MM.1S (cell line): ENCODE results near the gene PAXX.

Experiments used
- DNase-seq: peaks from one replicate; pipeline ENCODE4 v3.0.0-alpha.2; 2015
- H2AFZ ChIP-seq: fragments of 300-600 bp; sonication (generic); 2 replicates; pipeline ENCODE4 v1.6.0; 2016; ENCODE audit warnings: antibody characterized with exemption, low read length
- H3F3A ChIP-seq: fragments of 300-600 bp; sonication (generic); 2 replicates; pipeline ENCODE4 v1.6.1; 2016; ENCODE audit warnings: mild to moderate bottlenecking, antibody characterized with exemption, low read length, moderate library complexity, mixed read lengths; ENCODE audit not compliant: insufficient read depth
- H3K27ac ChIP-seq: fragments of 300-600 bp; sonication (generic); 2 replicates; pipeline ENCODE4 v1.5.1; 2016; ENCODE audit warnings: mild to moderate bottlenecking, low read length
- H3K27me3 ChIP-seq: fragments of 300-600 bp; sonication (generic); replicated peaks from 2 replicates; pipeline ENCODE4 v1.6.0; 2016; ENCODE audit warnings: low read length; ENCODE audit not compliant: insufficient read depth
- H3K36me3 ChIP-seq: fragments of 300-600 bp; sonication (generic); replicated peaks from 2 replicates; pipeline ENCODE4 v1.6.1; 2016; ENCODE audit warnings: mild to moderate bottlenecking, low read length, mixed read lengths; ENCODE audit not compliant: insufficient read depth
- H3K4me1 ChIP-seq: fragments of 300-600 bp; sonication (generic); 2 replicates; pipeline ENCODE4 v1.6.1; 2016; ENCODE audit warnings: low read length, mixed read lengths
- H3K4me2 ChIP-seq: fragments of 300-600 bp; sonication (generic); 2 replicates; pipeline ENCODE4 v1.6.0; 2016; ENCODE audit warnings: low read depth, low read length
- H3K4me3 ChIP-seq: fragments of 300-600 bp; sonication (generic); 2 replicates; pipeline ENCODE4 v1.5.1; 2016; ENCODE audit warnings: low read length, mixed read lengths
- H3K79me2 ChIP-seq: fragments of 300-600 bp; sonication (generic); 2 replicates; pipeline ENCODE4 v1.6.1; 2016; ENCODE audit warnings: mixed run types, low read length, mixed read lengths
- H3K9ac ChIP-seq: fragments of 300-600 bp; sonication (generic); 2 replicates; pipeline ENCODE4 v1.6.1; 2016; ENCODE audit warnings: low read length, mixed read lengths
- H3K9me2 ChIP-seq: fragments of 300-600 bp; sonication (generic); replicated peaks from 2 replicates; pipeline ENCODE4 v1.6.1; 2016; ENCODE audit warnings: mild to moderate bottlenecking, low read length, mixed read lengths; ENCODE audit not compliant: insufficient read depth
- H3K9me3 ChIP-seq: fragments of 300-600 bp; sonication (generic); replicated peaks from 2 replicates; pipeline ENCODE4 v1.6.1; 2016; ENCODE audit warnings: mild to moderate bottlenecking, low read length, mixed read lengths; ENCODE audit not compliant: insufficient read depth
- H4K20me1 ChIP-seq: fragments of 300-600 bp; sonication (generic); 2 replicates; pipeline ENCODE4 v1.6.1; 2016; ENCODE audit warnings: mild to moderate bottlenecking, low read length, moderate library complexity, mixed read lengths; ENCODE audit not compliant: insufficient read depth
- CTCF ChIP-seq: fragments of 300-600 bp; sonication (generic); IDR thresholded peaks from 2 replicates; pipeline ENCODE4 v1.5.1; 2016; ENCODE audit warnings: antibody characterized with exemption, low read length, mixed read lengths
- EZH2 ChIP-seq: fragments of 300-600 bp; sonication (generic); optimal IDR thresholded peaks from 2 replicates; pipeline ENCODE3; 2017; ENCODE audit warnings: low read depth, mild to moderate bottlenecking, antibody characterized with exemption, low read length, mixed read lengths
- EZH2phosphoT487 ChIP-seq: fragments of 300-600 bp; sonication (generic); IDR thresholded peaks from 2 replicates; pipeline ENCODE4 v1.6.1; 2018; ENCODE audit warnings: antibody characterized with exemption, low read length

The PAXX gene

GRCh38 chr9:136958473-136958872, 33.7 kb upstream of the PAXX start:
- H3K4me1 ChIP-seq, result no peaks in the 10 kb centered on the region
- no peak overlapping the region for H3K4me3 ChIP-seq
- no peak overlapping the region for H3K9ac ChIP-seq
- no peak overlapping the region for H3K4me2 ChIP-seq
- TF ChIP-seq EZH2 (no peak), EZH2phosphoT487 (no peak), CTCF (no peak)
- H3K27me3 ChIP-seq, result peaks cover 88% of the 10 kb centered on the region
- no peak for DNase-seq
- H3K79me2 ChIP-seq, result no peaks in the 10 kb centered on the region
- no peaks in the 10 kb centered on the region for H4K20me1 ChIP-seq
- no peaks in the 10 kb centered on the region for H3K36me3 ChIP-seq
- no peaks in the 10 kb centered on the region for H3K9me3 ChIP-seq
- no peaks in the 10 kb centered on the region for H3F3A ChIP-seq
- no peaks in the 10 kb centered on the region for H3K9me2 ChIP-seq
- no peak overlapping the region for H2AFZ ChIP-seq
- no peak overlapping the region for H3K27ac ChIP-seq

GRCh38 chr9:136958898-136959850, 33.0 kb upstream of the PAXX start:
- Histone ChIP-seq H3F3A (no peaks in the 10 kb centered on the region), H4K20me1 (no peaks in the 10 kb centered on the region), H3K9ac (no peak overlapping the region), H3K79me2 (no peaks in the 10 kb centered on the region), H3K4me3 (no peak overlapping the region), H3K4me1 (no peaks in the 10 kb centered on the region), H3K27me3 (peaks cover 84% of the 10 kb centered on the region), H3K27ac (no peak overlapping the region), H3K36me3 (no peaks in the 10 kb centered on the region), H2AFZ (no peak overlapping the region), H3K9me3 (no peaks in the 10 kb centered on the region), H3K9me2 (no peaks in the 10 kb centered on the region), H3K4me2 (no peak overlapping the region)
- no peak for DNase-seq
- TF ChIP-seq EZH2 (no peak), CTCF (no peak), EZH2phosphoT487 (no peak)

GRCh38 chr9:136960212-136960937, 31.8 kb upstream of the PAXX start:
- H3K4me2 ChIP-seq, result no peak overlapping the region
- H3K9me3 ChIP-seq, result no peaks in the 10 kb centered on the region
- no peak overlapping the region for H3K4me3 ChIP-seq
- TF ChIP-seq EZH2 (no peak), CTCF (no peak), EZH2phosphoT487 (no peak)
- no peak overlapping the region for H3K27ac ChIP-seq
- H3K9ac ChIP-seq, result no peak overlapping the region
- H3F3A ChIP-seq, result no peaks in the 10 kb centered on the region
- H3K79me2 ChIP-seq, result no peaks in the 10 kb centered on the region
- no peaks in the 10 kb centered on the region for H3K4me1 ChIP-seq
- no peak overlapping the region for H2AFZ ChIP-seq
- H3K27me3 ChIP-seq, result peaks cover 82% of the 10 kb centered on the region
- no peaks in the 10 kb centered on the region for H4K20me1 ChIP-seq
- no peaks in the 10 kb centered on the region for H3K9me2 ChIP-seq
- no peaks in the 10 kb centered on the region for H3K36me3 ChIP-seq
- DNase-seq, result no peak
